GM23338 (cell line): ENCODE measurements around the gene MMP19. TPM values are rescaled to one million over a fixed set of nuclear protein-coding genes. Genes with fewer than 3 reads are reported as not detected.

Source experiments
- ATAC-seq: fragments of 200-7000 bp; cut with Tn5 transposase; 3 replicates; pipeline ENCODE4 v1.9.1; 2020
- DNase-seq: peaks from one replicate; pipeline ENCODE4 v3.0.0-alpha.2; 2015; ENCODE audit warnings: low spot score
- H2AFZ ChIP-seq: fragments of 200-600 bp; sonication (generic); 2 replicates; pipeline ENCODE4 v1.8.0; 2016; ENCODE audit warnings: antibody characterized with exemption, mild to moderate bottlenecking, moderate library complexity
- H3F3A ChIP-seq: fragments of 200-600 bp; sonication (generic); replicated peaks from 2 replicates; pipeline ENCODE4 v1.8.0; 2017; ENCODE audit warnings: antibody characterized with exemption, mixed run types, low read depth
- H3K27ac ChIP-seq: fragments of 200-600 bp; sonication (generic); 2 replicates; pipeline ENCODE4 v1.6.1; 2016; ENCODE audit warnings: low read depth
- H3K27me3 ChIP-seq: fragments of 200-600 bp; sonication (generic); 2 replicates; pipeline ENCODE4 v1.8.0; 2016; ENCODE audit warnings: mild to moderate bottlenecking, mixed run types, moderate library complexity; ENCODE audit not compliant: insufficient read depth
- H3K36me3 ChIP-seq: fragments of 200-600 bp; sonication (generic); 2 replicates; pipeline ENCODE4 v1.8.0; 2016; ENCODE audit warnings: mild to moderate bottlenecking; ENCODE audit not compliant: insufficient read depth
- H3K4me1 ChIP-seq: fragments of 200-600 bp; sonication (generic); 2 replicates; pipeline ENCODE4 v1.8.0; 2016; ENCODE audit warnings: mild to moderate bottlenecking, moderate library complexity; ENCODE audit not compliant: insufficient read depth
- H3K4me2 ChIP-seq: fragments of 200-600 bp; sonication (generic); 2 replicates; pipeline ENCODE4 v1.7.1; 2017; ENCODE audit warnings: mixed run types
- H3K4me3 ChIP-seq: fragments of 200-600 bp; sonication (generic); 2 replicates; pipeline ENCODE4 v1.6.1; 2016; ENCODE audit warnings: mixed run types
- H3K79me2 ChIP-seq: fragments of 200-600 bp; sonication (generic); replicated peaks from 2 replicates; pipeline ENCODE4 v1.8.0; 2017; ENCODE audit warnings: mild to moderate bottlenecking; ENCODE audit not compliant: insufficient read depth
- H3K9me2 ChIP-seq: fragments of 200-600 bp; sonication (generic); 2 replicates; pipeline ENCODE4 v1.8.0; 2017; ENCODE audit not compliant: insufficient read depth
- H4K20me1 ChIP-seq: fragments of 200-600 bp; sonication (generic); replicated peaks from 2 replicates; pipeline ENCODE4 v1.8.0; 2017; ENCODE audit warnings: mild to moderate bottlenecking; ENCODE audit not compliant: insufficient read depth
- H3K27ac Mint-ChIP-seq: 2 replicates; pipeline ENCODE4 v1.8.0; 2020; ENCODE audit warnings: inconsistent platforms, mild to moderate bottlenecking, moderate library complexity, mixed read lengths
- H3K27me3 Mint-ChIP-seq: 3 replicates; pipeline ENCODE4 v1.8.0; 2022; ENCODE audit warnings: low read depth, mild to moderate bottlenecking, moderate library complexity, mixed read lengths, inconsistent platforms; ENCODE audit not compliant: insufficient read depth, poor library complexity
- H3K36me3 Mint-ChIP-seq: 3 replicates; pipeline ENCODE4 v1.8.0; 2021; ENCODE audit warnings: low read depth, mild to moderate bottlenecking, inconsistent platforms, moderate library complexity, mixed read lengths
- H3K4me1 Mint-ChIP-seq: 3 replicates; pipeline ENCODE4 v1.8.0; 2020; ENCODE audit warnings: mild to moderate bottlenecking, inconsistent platforms, mixed read lengths
- H3K4me3 Mint-ChIP-seq: 3 replicates; pipeline ENCODE4 v1.8.0; 2021; ENCODE audit warnings: moderate library complexity, mild to moderate bottlenecking, inconsistent platforms, mixed read lengths
- H3K9me3 Mint-ChIP-seq: 3 replicates; pipeline ENCODE4 v1.8.0; 2020; ENCODE audit warnings: moderate library complexity, mild to moderate bottlenecking, inconsistent platforms, mixed read lengths
- CTCF ChIP-seq, 2 experiments: fragments of 200-600 bp in 1 of 2; sonication (generic) in 1 of 2; conservative IDR thresholded peaks; 2 replicates each; pipeline versions ENCODE4 v1.5.1 to v1.6.1; 2016 to 2017; ENCODE audit warnings: antibody characterized with exemption in 2 of 2, low read depth in 2 of 2, mild to moderate bottlenecking in 2 of 2, moderate library complexity in 1 of 2
- EZH2phosphoT487 ChIP-seq: fragments of 200-600 bp; sonication (generic); IDR thresholded peaks from one replicate; pipeline ENCODE4 v1.8.1; 2018; ENCODE audit warnings: antibody characterized with exemption; ENCODE audit not compliant: unreplicated experiment
- JUNB ChIP-seq: IDR thresholded peaks from one replicate; pipeline ENCODE4 v1.6.1; 2016; ENCODE audit warnings: antibody characterized with exemption; ENCODE audit not compliant: unreplicated experiment
- NANOG ChIP-seq: IDR thresholded peaks from 2 replicates; pipeline ENCODE4 v1.6.1; 2016; ENCODE audit warnings: antibody characterized with exemption, borderline replicate concordance
- POLR2AphosphoS5 ChIP-seq: IDR thresholded peaks from 2 replicates; pipeline ENCODE4 v1.6.1; 2016; ENCODE audit warnings: antibody characterized with exemption, low read depth
- STAT1 ChIP-seq: IDR thresholded peaks from one replicate; pipeline ENCODE4 v1.6.1; 2016; ENCODE audit warnings: antibody characterized with exemption; ENCODE audit not compliant: unreplicated experiment
- ZNF114 ChIP-seq: fragments of 250-450 bp; sonication (Bioruptor Pico); IDR thresholded peaks from 2 replicates; pipeline ENCODE4 v1.5.0; 2020; ENCODE audit warnings: mild to moderate bottlenecking, moderate library complexity
- ZNF331 ChIP-seq: fragments of 250-450 bp; sonication (Bioruptor Pico); IDR thresholded peaks from 2 replicates; pipeline ENCODE4 v1.5.0; 2020; ENCODE audit warnings: low read depth, mild to moderate bottlenecking, moderate library complexity
- ZNF462 ChIP-seq: fragments of 250-450 bp; sonication (Bioruptor Pico); IDR thresholded peaks from 2 replicates; pipeline ENCODE4 v1.5.0; 2020; ENCODE audit warnings: mild to moderate bottlenecking, moderate library complexity
- polyA plus RNA-seq: library from polyadenylated mRNA; unstranded; fragments of >200 nt; fragmentation: Nextera tagmentation; extraction: Ambion mirVana; gene quantifications from 2 replicates; pipeline ENCODE4 v1.2.1, GENCODE V29; 2016
- total RNA-seq: library from RNA; depleted of rRNA; stranded (reverse); fragments of >200 nt; shearing (Covaris generic); gene quantifications from 2 replicates; pipeline ENCODE4 v1.2.3, GENCODE V29; 2014

Gene MMP19
- total and polyA plus RNA-seq, 2 experiments from 2014 or later = 1.4 to 1.5 TPM

DNA sequence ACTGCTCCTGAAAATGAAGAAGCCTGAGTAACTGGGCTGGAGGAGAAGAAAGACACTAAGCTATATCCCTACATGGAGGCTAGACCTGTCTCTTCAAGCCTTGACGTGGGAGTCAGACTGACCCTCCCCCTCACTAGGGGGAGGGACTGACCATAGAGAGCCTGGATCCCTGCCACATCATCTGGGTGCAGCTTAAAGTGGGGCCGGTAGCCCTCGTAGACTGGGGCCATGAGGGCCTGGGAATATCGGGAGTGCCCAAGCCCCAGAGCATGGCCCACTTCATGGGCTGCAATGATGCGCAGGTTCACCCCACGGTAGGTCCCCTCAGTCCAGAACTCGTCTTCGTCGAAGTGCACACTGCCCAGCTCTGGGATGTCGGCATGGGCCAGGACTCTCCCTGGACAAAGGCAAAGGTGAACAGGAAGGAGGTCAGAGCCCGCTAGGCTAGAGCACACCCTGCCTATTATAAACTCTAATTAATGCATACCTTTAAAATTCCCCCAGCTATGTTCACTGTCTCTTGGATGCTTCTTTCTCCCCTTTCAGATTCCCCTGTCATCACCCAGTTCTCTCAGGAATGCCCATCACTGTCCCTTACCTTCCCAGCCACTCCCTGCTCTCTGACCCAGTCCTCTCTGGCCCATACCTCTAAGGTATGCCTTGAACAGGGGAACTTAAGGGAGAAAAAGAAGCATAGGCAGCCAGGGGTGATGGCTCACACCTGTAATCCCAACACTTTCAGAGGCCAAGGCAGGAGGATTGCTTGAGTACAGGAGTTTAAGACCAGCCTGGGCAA, 3.2 kb downstream of the MMP19 start:
- H3K4me1 ChIP-seq = peaks cover 4% of the 10 kb centered on the region; the same call in 1 of the 2 replicates

DNA sequence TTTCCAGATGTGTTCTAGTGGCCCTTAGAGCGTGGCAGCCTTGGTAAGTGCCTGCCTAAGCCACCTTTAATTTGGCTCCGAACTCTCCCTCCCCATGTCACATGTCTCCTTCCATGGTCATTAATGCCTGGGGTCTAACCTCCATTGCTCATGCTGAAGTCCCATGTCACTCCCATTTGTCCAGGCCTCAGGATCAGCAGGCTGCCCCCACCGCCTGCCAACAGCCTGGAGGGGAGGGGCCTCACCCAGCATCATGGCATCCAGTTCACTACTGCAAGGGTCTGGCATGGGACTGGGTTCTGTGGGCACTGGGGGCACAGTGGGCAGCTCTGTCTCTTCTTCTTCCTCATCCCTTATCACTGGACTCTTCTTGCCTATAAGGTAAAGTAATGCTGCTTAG, 4.4 kb downstream of the MMP19 start:
- no peak overlapping the region for H3K4me3 Mint-ChIP-seq
- peaks cover 15% of the 10 kb centered on the region for H3K27me3 Mint-ChIP-seq
- Histone ChIP-seq H3K27ac (no peak overlapping the region), H2AFZ (no peak overlapping the region), H3K4me1 (peaks cover 4% of the 10 kb centered on the region; the same call in 1 of the 2 replicates), H3K4me2 (no peak overlapping the region), H3K79me2 (no peaks in the 10 kb centered on the region), H3K4me3 (no peak overlapping the region), H3K36me3 (no peaks in the 10 kb centered on the region), H3K9me2 (peaks cover 4% of the 10 kb centered on the region; the same call in 1 of the 2 replicates), H3K27me3 (no peaks in the 10 kb centered on the region), H3F3A (no peaks in the 10 kb centered on the region), H4K20me1 (no peaks in the 10 kb centered on the region)
- TF ChIP-seq NANOG (no peak), ZNF331 (no peak), STAT1 (no peak), JUNB (no peak), ZNF462 (CRISPR knock-in tag) (no peak), POLR2AphosphoS5 (no peak)
- H3K9me3 Mint-ChIP-seq = no peaks in the 10 kb centered on the region
- H3K27ac Mint-ChIP-seq = no peak overlapping the region
- peaks cover 22% of the 10 kb centered on the region for H3K4me1 Mint-ChIP-seq
- H3K36me3 Mint-ChIP-seq = no peaks in the 10 kb centered on the region; the same call in 1 of the 3 replicates
- ATAC-seq (no peak), DNase-seq (no peak)

More for the DNA sequence above, 3.2 kb downstream of the MMP19 start:
- peaks cover 12% of the 10 kb centered on the region for H3K27me3 Mint-ChIP-seq
- H3K4me3 ChIP-seq = no peak overlapping the region
- H4K20me1 ChIP-seq = no peaks in the 10 kb centered on the region
- H3K4me2 ChIP-seq = no peak overlapping the region
- no peaks in the 10 kb centered on the region for H3K27me3 ChIP-seq
- H3K27ac ChIP-seq = no peak overlapping the region
- TF ChIP-seq CTCF (conservative IDR thresholded peaks at IDR 0.05; ENCODE audit: low read depth in 2 of 2) (no peak), NANOG (no peak), EZH2phosphoT487 (no peak), POLR2AphosphoS5 (no peak), JUNB (no peak), ZNF114 (no peak), STAT1 (no peak), ZNF331 (no peak)
- no peaks in the 10 kb centered on the region for H3K9me3 Mint-ChIP-seq
- H2AFZ ChIP-seq = no peak overlapping the region
- peaks cover 22% of the 10 kb centered on the region for H3K4me1 Mint-ChIP-seq
- H3K27ac Mint-ChIP-seq = no peak overlapping the region
- no peak overlapping the region; the same call in 2 of the 3 replicates for H3K4me3 Mint-ChIP-seq
- no peaks in the 10 kb centered on the region for H3K36me3 ChIP-seq
- H3F3A ChIP-seq = no peaks in the 10 kb centered on the region
- DNase-seq (no peak), ATAC-seq (no peak)
- peaks cover 4% of the 10 kb centered on the region; the same call in 1 of the 2 replicates for H3K9me2 ChIP-seq
- no peaks in the 10 kb centered on the region; the same call in 1 of the 3 replicates for H3K36me3 Mint-ChIP-seq
- H3K79me2 ChIP-seq = no peaks in the 10 kb centered on the region
